ENCODE data around the gene C18orf32.
"Not testable (repeated sequence)": the region's sequence is repeated elsewhere in the genome, so short reads cannot be mapped to it uniquely, and the experiment has no call there.

C18orf32 gene

GRCh38 chr18:49491857-49492693, 5.0 kb upstream of the C18orf32 start, which contains the start of gene RPL17:
Gene RPL17, minus strand, starts transcription at chr18:49492465.
- in situ Hi-C loops (cut with MboI; ENCODE audit: low sequenced_read_pairs): no loop called here
- 0 out of 2 replicates have a peak, but pooled peaks cover 2% of the 10 kb centered on the region for H3K27me3 ChIP-seq (ENCODE audit: low read depth)
- H3K4me1 ChIP-seq: peaks cover 45% of the 10 kb centered on the region

GRCh38 chr18:49491534-49491856, 4.5 kb upstream of the C18orf32 start:
- in situ Hi-C loops (cut with MboI; ENCODE audit: low sequenced_read_pairs): no loop called here
- Histone ChIP-seq H3K4me3 (peak overlapping the region; percentile 96), H3K9me3 (no peaks in the 10 kb centered on the region), H3K4me1 (peaks cover 45% of the 10 kb centered on the region), H3K36me3 (replicated peaks) (peaks cover 48% of the 10 kb centered on the region), H3K27me3 (ENCODE audit: low read depth) (0 out of 2 replicates have a peak, but pooled peaks cover 2% of the 10 kb centered on the region)
- no peak for DNase-seq (ENCODE audit: low spot score in 2 of 2)

More at GRCh38 chr18:49491857-49492693, 5.0 kb upstream of the C18orf32 start, which contains the start of gene RPL17:
- Histone ChIP-seq H3K9me3 (no peaks in the 10 kb centered on the region), H3K4me3 (peak within 1 kb of the TSS; percentile 96), H3K36me3 (replicated peaks) (peaks cover 48% of the 10 kb centered on the region)
- DNase-seq (ENCODE audit: low spot score in 2 of 2): peak; percentile 93 to 99

- peaks cover 48% of the 10 kb centered on the region for H3K4me1 ChIP-seq
- DNase-seq (ENCODE audit: low spot score in 2 of 2): no peak
- H3K27me3 ChIP-seq (ENCODE audit: low read depth): 0 out of 2 replicates have a peak, but pooled peaks cover 2% of the 10 kb centered on the region
- H3K4me3 ChIP-seq: peak overlapping the region; percentile 96
- no peaks in the 10 kb centered on the region for H3K9me3 ChIP-seq
- in situ Hi-C loops (cut with MboI; ENCODE audit: low sequenced_read_pairs): no loop called here
- peaks cover 48% of the 10 kb centered on the region for H3K36me3 ChIP-seq (replicated peaks)
Measured at GRCh38 chr18:49490246-49490762, 3.3 kb upstream of the C18orf32 start.

- 0 out of 2 replicates have a peak, but pooled peaks cover 2% of the 10 kb centered on the region for H3K27me3 ChIP-seq (ENCODE audit: low read depth)
- peaks cover 57% of the 10 kb centered on the region for H3K36me3 ChIP-seq (replicated peaks)
- H3K4me3 ChIP-seq: peak overlapping the region; percentile 48
- no peaks in the 10 kb centered on the region for H3K9me3 ChIP-seq
- H3K4me1 ChIP-seq: peaks cover 41% of the 10 kb centered on the region
- in situ Hi-C loops (cut with MboI; ENCODE audit: low sequenced_read_pairs): no loop called here
- peak in 1 of 2 experiments; percentile 21 for DNase-seq (ENCODE audit: low spot score in 2 of 2)
Measured at GRCh38 chr18:49487711-49488310, 777 bp upstream of the C18orf32 start.

- Histone ChIP-seq H3K36me3 (replicated peaks) (peaks cover 59% of the 10 kb centered on the region), H3K4me1 (peaks cover 38% of the 10 kb centered on the region), H3K27me3 (ENCODE audit: low read depth) (0 out of 2 replicates have a peak, but pooled peaks cover 2% of the 10 kb centered on the region), H3K9me3 (no peaks in the 10 kb centered on the region), H3K4me3 (peak overlapping the region; percentile 48)
- peak in 1 of 2 experiments; percentile 40 for DNase-seq (ENCODE audit: low spot score in 2 of 2)
- in situ Hi-C loops (cut with MboI; ENCODE audit: low sequenced_read_pairs): no loop called here
Measured at GRCh38 chr18:49486606-49486952, 455 bp downstream of the C18orf32 start.

- Histone ChIP-seq H3K27me3 (ENCODE audit: low read depth) (0 out of 2 replicates have a peak, but pooled peaks cover 2% of the 10 kb centered on the region), H3K4me3 (peak overlapping the region; percentile 48), H3K4me1 (peaks cover 37% of the 10 kb centered on the region), H3K9me3 (no peaks in the 10 kb centered on the region), H3K36me3 (replicated peaks) (peaks cover 55% of the 10 kb centered on the region)
- peak in 1 of 2 experiments; percentile 35 for DNase-seq (ENCODE audit: low spot score in 2 of 2)
- in situ Hi-C loops (cut with MboI; ENCODE audit: low sequenced_read_pairs): no loop called here
Measured at GRCh38 chr18:49486134-49486533, 900 bp downstream of the C18orf32 start.

GRCh38 chr18:49483198-49483597, 3.8 kb downstream of the C18orf32 start:
- 0 out of 2 replicates have a peak, but pooled peaks cover 2% of the 10 kb centered on the region for H3K27me3 ChIP-seq (ENCODE audit: low read depth)
- H3K4me3 ChIP-seq: no peak overlapping the region
- no peak for DNase-seq (ENCODE audit: low spot score in 2 of 2)
- no peaks in the 10 kb centered on the region for H3K9me3 ChIP-seq
- H3K4me1 ChIP-seq: peaks cover 11% of the 10 kb centered on the region
- peaks cover 31% of the 10 kb centered on the region for H3K36me3 ChIP-seq (replicated peaks)
- in situ Hi-C loops (cut with MboI; ENCODE audit: low sequenced_read_pairs): no loop called here

GRCh38 chr18:49481907-49482306, 5.1 kb downstream of the C18orf32 start:
- in situ Hi-C loops (cut with MboI; ENCODE audit: low sequenced_read_pairs): no loop called here
- no peak for DNase-seq (ENCODE audit: low spot score in 2 of 2)
- Histone ChIP-seq H3K4me1 (peaks cover 6% of the 10 kb centered on the region; the same call in 1 of the 2 replicates), H3K9me3 (no peaks in the 10 kb centered on the region), H3K4me3 (no peak overlapping the region), H3K27me3 (ENCODE audit: low read depth) (no peaks in the 10 kb centered on the region), H3K36me3 (replicated peaks) (peaks cover 22% of the 10 kb centered on the region)

GRCh38 chr18:49481317-49481716, 5.7 kb downstream of the C18orf32 start:
- H3K4me3 ChIP-seq: no peak overlapping the region
- peaks cover 11% of the 10 kb centered on the region; the same call in 1 of the 2 replicates for H3K4me1 ChIP-seq
- in situ Hi-C loops (cut with MboI; ENCODE audit: low sequenced_read_pairs): no loop called here
- H3K27me3 ChIP-seq (ENCODE audit: low read depth): no peaks in the 10 kb centered on the region
- DNase-seq (ENCODE audit: low spot score in 2 of 2): no peak
- peaks cover 22% of the 10 kb centered on the region for H3K36me3 ChIP-seq (replicated peaks)
- H3K9me3 ChIP-seq: no peaks in the 10 kb centered on the region

GRCh38 chr18:49479381-49480137, 7.5 kb downstream of the C18orf32 start:
- Histone ChIP-seq H3K9me3 (no peaks in the 10 kb centered on the region), H3K27me3 (ENCODE audit: low read depth) (no peaks in the 10 kb centered on the region), H3K36me3 (replicated peaks) (peaks cover 22% of the 10 kb centered on the region), H3K4me3 (no peak overlapping the region), H3K4me1 (peaks cover 10% of the 10 kb centered on the region; the same call in 1 of the 2 replicates)
- in situ Hi-C loops (cut with MboI; ENCODE audit: low sequenced_read_pairs): no loop called here
- no peak for DNase-seq (ENCODE audit: low spot score in 2 of 2)

GRCh38 chr18:49476664-49477411, 10.2 kb downstream of the C18orf32 start:
- H3K27me3 ChIP-seq (ENCODE audit: low read depth): no peaks in the 10 kb centered on the region
- peaks cover 10% of the 10 kb centered on the region; the same call in 1 of the 2 replicates for H3K4me1 ChIP-seq
- no peak overlapping the region for H3K4me3 ChIP-seq
- H3K9me3 ChIP-seq: no peaks in the 10 kb centered on the region
- DNase-seq (ENCODE audit: low spot score in 2 of 2): peak in 1 of 2 experiments; percentile 34
- peaks cover 8% of the 10 kb centered on the region for H3K36me3 ChIP-seq (replicated peaks)
- in situ Hi-C loops (cut with MboI; ENCODE audit: low sequenced_read_pairs): no loop called here

GRCh38 chr18:49474935-49475334, 12.1 kb downstream of the C18orf32 start:
- H3K4me3 ChIP-seq; H3K36me3 ChIP-seq (replicated peaks); H3K9me3 ChIP-seq; H3K4me1 ChIP-seq; H3K27me3 ChIP-seq (ENCODE audit: low read depth); DNase-seq (ENCODE audit: low spot score in 2 of 2); in situ Hi-C loops (cut with MboI; ENCODE audit: low sequenced_read_pairs): not testable (repeated sequence)

- no peak overlapping the region for H3K4me3 ChIP-seq
- H3K9me3 ChIP-seq: no peaks in the 10 kb centered on the region
- no peak for DNase-seq (ENCODE audit: low spot score in 2 of 2)
- H3K36me3 ChIP-seq (replicated peaks): peaks cover 2% of the 10 kb centered on the region; the same call in 1 of the 2 replicates
- peaks cover 10% of the 10 kb centered on the region; the same call in 1 of the 2 replicates for H3K4me1 ChIP-seq
- in situ Hi-C loops (cut with MboI; ENCODE audit: low sequenced_read_pairs): no loop called here
- H3K27me3 ChIP-seq (ENCODE audit: low read depth): no peaks in the 10 kb centered on the region
Measured at GRCh38 chr18:49473721-49474120, 13.3 kb downstream of the C18orf32 start.
